HG02840 (cell line): ENCODE measurements around the gene MSL1.

Experiments
- ATAC-seq: cut with Tn5 transposase; IDR thresholded peaks from one replicate; pipeline ENCODE4 v1.9.1; 2021; ENCODE audit warnings: mild to moderate bottlenecking, moderate library complexity, moderate number of reproducible peaks; ENCODE audit not compliant: unreplicated experiment, low FRiP score

Gene MSL1

DNA sequence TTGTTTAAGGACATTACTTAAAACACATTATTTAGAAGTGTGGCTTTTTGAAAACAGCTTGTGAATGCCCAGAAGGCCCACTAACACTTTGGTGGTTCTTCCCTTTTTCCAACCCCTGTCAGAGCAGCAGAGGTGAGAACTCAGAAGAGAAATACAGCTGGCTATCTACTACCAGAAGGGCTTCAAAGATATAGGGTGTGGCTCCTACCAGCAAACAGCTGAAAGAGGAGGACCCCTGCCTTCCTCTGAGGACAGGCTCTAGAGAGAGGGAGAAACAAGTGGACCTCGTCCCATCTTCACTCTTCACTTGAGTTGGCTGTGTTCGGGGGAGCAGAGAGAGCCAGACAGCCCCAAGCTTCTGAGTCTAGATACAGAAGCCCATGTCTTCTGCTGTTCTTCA is 48.6 kb downstream of the MSL1 start:
- no peak for ATAC-seq

DNA sequence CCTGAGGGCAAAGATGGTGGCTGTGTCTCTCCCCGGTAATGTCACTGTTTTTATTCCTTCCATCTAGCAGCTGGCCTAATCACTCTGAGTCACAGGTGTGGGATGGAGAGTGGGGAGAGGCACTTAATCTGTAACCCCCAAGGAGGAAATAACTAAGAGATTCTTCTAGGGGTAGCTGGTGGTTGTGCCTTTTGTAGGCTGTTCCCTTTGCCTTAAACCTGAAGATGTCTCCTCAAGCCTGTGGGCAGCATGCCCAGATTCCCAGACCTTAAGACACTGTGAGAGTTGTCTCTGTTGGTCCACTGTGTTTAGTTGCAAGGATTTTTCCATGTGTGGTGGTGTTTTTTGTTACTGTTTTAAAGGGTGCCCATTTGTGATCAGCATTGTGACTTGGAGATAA is 50.0 kb downstream of the MSL1 start:
- no peak for ATAC-seq

DNA sequence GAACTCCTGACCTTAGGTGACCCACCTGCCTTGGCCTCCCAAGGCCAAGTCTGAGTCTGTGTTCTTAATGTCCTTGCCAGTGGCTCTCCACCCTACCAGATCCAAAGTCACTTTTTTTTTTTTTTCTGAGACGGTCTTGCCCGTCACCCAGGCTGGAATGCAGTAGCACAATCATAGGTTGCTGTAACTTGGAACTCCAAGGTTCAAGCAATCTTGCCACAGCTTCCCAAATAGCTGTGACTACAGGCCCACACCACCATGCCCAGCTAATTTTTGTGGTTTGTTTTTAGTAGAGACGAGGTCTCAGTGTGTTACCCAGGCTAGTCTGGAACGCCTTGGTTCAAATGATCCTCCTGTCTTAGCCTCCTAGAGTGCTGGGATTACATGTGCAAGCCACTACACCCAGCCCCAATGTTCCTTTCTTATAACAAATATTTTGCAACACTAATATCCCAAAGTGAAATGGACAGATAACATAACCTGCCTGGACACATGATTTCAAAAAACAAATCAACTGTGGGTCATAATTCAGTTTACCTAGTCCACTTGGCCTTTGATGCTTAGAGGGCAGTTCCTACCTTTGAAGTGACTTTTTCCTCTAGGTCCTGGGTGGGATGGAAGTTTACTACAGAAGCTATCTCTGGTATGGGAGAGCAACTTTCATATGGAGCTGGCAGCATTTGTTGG is 51.5 kb downstream of the MSL1 start:
- ATAC-seq = no peak

DNA sequence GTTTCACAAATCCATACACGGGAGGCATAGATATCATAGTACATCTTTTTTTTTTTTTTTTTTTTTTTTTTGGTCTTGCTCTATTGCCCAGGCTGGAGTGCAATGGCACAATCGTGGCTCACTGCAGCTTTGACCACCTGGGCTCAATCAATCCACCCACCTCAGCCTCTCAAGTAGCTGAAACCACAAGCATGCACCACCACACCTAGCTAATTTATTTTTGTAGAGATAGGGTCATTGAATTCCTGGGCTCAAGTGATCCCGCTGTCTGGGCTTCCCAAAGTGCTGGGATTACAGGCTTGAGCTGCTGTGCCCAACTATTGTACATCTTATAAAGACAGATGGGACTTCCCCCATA is 52.0 kb downstream of the MSL1 start:
- no peak for ATAC-seq

DNA sequence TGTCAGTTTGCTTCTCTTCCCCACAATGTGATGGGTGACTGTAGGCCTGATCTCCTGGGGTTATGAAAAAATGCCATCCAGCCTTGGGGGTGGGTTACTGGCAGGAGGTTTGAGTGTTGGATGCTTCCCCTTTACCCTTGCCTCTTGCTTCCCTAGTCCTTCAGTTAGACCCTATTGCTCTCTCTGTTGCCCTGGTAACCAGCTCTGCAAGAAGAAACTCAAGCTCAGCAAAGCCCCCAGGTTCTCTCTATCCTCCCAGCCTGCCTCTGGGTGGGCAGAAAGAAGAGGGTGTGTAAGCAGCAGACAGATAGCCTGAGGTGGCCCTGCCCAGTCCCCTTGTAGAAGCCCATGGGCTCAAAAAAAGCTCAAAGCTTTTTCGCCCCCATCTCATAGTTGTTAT is 52.7 kb downstream of the MSL1 start:
- ATAC-seq = no peak

DNA sequence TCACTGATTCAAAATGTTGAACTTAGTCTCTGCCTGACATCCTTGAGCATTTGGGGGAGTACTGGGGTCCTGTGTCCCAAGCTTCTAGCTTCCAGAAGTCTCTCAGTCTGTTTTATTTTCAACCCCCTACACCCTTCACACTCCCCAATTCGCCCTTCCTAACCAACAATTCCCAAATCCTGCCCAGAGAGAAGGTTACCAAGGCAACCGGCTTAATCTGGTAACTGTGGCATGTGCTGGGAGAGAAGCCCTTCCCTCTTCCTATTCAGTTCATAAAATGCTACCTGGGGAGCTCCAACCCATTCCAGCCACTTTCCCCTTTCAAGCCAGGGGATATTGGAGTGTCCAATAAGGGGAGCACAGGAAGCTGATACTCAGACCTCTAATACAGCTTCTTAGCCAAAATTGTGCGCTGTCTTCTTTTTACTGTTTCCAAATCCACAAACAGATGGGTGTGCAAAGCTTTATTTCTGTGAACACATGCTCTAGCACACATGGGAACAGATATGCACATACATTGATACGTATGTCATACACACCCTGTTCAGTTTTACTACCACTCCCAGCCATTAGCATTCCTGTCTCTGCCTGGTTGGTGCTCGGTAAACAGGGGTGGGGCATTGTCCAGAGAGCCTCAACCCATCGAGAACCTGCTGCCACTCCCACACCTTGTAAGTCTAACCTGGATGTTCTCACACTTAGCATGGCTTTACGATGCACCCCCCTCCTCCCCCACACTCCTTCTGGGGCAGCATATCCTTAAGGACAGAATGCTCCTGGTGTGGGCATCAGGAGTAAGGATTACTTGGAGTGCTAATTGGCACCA is 54.4 kb downstream of the MSL1 start:
- no peak for ATAC-seq

DNA sequence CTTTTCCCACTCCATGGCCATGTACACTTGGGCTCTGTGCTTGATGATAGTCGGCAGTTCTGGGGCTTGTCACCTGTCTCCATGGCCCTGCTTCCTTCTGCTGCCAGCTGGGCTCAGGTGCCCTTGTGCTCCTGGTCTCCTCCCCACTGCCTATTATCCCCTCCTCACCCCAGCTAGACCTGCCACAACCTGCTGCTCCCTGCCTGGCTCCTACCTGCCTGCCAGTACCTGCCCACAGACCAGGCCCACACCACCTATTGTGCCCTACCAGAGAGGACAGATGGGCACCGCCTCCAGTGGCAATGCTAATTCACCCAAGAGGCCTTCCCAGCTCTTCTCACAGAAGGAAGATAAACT is 55.0 kb downstream of the MSL1 start:
- ATAC-seq = no peak

DNA sequence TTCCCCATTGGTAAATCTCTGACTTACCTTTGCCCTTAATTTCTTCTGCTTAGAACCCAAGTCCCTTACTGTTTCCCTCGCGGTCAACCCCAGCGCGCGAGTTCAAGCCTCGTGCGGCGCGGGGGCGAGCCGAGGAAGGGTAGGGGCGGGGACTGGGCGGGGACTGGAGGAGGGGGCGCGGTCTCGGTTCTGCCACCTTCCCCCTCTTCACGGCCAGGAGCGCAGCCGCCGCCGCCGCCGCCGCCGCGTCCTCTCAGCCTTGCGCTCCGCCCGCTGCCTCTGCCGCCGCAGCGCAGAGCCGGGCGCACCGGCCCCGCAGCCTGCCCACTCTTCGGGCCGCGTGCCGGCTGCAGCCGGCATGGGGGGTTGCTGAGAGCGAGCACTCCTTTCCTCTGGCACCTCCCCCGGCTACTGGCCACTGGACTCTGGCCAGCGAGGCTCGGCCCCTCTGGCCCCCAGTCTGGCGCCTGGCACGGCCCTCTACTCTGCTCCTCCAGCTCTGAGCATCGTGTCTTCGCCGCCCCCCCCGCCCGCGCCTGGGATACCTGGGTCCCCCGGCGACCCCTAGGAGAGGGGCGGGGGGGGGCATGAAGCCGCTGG is 55.6 kb downstream of the MSL1 start, which contains the start of gene RAPGEFL1:
TSS of gene RAPGEFL1 (plus strand) at position 196 of the 600 bp plus-strand sequence. CDS start at position 588, 392 bp downstream.
- ATAC-seq = no peak

DNA sequence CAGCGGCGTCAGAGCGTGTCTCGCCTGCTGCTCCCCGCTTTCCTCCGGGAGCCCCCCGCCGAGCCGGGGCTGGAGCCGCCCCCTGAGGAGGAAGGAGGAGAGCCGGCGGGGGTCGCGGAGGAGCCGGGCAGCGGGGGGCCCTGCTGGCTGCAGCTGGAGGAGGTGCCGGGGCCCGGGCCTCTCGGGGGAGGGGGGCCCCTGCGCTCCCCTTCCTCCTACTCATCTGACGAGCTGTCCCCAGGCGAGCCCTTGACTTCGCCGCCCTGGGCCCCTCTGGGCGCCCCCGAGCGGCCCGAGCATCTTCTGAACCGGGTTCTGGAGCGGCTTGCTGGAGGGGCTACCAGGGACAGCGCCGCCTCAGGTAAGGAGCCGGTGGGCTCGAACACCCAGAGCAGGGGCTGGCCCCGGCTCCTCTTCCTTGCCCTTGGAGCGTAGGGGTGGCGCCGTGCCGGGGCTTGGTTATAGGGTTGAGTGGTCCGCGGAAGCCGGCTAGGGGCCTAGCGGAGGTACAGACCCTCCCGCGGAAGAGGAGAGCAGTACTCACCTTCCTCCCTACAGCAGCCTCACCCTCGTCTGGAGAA is 56.3 kb downstream of the MSL1 start:
- ATAC-seq = no peak

DNA sequence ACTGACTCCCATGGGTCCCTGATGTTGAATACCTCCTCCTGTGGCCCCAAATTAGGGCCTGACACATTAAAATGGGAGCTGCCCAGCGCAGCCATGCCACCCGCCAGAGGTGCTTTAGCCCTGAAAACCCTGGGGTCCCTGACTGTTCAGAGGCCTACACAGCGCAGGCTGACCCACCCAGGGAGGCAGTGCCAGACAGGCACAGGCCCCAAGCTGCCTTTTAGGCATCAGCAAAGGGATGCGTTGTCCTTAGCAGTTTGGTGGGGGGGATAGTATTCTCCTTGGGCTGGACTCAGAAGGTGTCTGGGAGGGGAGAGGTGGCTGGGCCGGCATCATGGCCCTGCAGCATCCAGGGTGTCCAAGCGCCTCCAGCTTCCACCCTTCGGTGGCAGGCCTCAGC is 56.9 kb downstream of the MSL1 start:
- no peak for ATAC-seq

DNA sequence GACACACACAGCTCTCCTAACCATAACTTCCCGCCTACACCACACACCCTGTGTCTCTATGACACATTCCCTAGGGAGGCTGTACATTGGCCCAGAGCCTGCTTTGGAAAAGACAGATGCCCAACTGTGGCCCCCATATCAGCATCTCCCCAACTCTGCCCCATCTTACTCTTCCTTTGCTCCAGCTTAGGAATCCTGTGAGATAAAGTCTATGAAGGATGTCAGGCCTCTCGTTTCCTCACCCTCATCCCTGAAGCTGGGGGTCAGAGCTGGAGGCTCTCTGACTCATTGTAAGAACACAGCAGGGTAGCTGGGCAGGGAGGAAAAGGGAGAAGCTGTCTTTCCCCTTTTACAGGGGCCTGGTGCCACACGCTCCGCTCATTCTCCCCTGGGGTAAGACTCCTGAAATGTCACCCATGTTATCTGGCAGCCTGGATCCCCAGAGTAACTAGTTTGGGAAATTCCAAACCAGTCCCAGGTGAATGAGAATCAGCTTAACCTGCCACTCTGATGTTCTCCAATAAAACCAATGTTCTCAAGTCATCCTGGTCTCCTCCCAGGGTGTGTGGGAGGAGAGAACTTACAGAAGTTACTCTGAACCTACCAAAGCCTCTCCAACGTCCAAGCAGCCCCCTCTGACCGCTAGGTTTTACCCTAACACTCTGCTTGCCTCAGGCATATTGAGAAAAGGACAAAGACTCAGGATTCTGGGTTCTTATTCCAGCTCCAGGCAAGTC is 58.3 kb downstream of the MSL1 start:
- ATAC-seq = no peak

DNA sequence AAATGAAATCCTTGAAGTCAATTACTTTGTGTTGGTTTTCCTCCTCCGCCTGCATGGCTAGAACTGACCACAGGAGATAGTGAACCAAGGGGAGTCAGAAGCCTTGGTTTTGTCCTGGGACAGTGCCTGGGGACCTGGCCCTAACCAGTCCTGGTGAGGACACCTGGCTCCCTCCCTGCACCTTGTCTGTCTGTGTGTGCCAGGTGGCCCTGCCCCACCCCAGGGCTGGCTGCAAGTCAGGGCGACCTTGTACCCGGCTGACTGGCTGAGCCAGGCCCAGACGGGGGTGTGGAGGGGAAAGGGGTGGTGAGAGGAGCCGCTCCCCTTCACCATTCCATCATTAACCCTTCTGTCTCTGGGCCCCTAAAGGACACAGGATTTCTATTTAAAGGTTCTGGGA is 58.9 kb downstream of the MSL1 start:
- ATAC-seq = no peak

DNA sequence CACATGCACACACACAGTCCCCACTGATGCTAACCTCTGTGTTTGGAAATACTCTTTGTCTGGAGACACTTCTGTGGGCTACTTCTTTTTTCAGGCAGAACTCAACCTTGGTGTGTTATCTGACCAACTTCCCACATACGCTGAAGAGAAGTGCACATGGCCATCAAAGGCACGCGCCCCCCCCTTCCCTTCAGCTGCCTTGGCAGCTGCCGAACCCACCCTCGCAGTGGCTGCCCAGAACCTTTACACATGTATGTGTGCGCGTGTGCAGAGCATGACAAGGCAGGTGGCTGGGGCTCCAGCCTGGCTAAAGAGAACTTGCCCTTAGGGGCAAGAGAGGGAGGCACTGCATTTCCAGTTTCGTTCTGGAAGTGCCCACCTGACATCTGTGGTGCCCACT is 59.4 kb downstream of the MSL1 start:
- ATAC-seq = no peak

DNA sequence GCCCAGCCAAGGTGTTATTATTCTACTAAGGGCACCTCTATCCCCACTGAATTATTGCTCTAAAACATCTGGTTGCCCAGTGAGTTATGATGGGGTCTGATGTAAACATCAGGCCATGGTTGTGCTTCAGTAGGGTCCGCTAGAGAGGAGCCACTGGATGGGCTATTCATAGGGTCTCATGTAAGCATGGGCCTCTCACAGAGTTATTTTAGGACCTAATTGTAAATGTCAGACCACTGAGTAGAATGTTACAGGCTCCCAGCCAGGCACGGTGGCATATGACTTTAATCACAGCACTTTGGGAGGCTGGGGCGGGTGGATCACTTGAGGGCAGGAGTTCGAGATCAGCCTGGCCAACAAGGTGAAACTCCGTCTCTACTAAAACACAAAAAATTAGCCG is 60.8 kb downstream of the MSL1 start:
- no peak for ATAC-seq
